Measurements from ENCODE around the gene ISCA1.
"Not testable (repeated sequence)": the region's sequence is repeated elsewhere in the genome, so short reads cannot be mapped to it uniquely, and the experiment has no call there.

ISCA1 gene

DNA sequence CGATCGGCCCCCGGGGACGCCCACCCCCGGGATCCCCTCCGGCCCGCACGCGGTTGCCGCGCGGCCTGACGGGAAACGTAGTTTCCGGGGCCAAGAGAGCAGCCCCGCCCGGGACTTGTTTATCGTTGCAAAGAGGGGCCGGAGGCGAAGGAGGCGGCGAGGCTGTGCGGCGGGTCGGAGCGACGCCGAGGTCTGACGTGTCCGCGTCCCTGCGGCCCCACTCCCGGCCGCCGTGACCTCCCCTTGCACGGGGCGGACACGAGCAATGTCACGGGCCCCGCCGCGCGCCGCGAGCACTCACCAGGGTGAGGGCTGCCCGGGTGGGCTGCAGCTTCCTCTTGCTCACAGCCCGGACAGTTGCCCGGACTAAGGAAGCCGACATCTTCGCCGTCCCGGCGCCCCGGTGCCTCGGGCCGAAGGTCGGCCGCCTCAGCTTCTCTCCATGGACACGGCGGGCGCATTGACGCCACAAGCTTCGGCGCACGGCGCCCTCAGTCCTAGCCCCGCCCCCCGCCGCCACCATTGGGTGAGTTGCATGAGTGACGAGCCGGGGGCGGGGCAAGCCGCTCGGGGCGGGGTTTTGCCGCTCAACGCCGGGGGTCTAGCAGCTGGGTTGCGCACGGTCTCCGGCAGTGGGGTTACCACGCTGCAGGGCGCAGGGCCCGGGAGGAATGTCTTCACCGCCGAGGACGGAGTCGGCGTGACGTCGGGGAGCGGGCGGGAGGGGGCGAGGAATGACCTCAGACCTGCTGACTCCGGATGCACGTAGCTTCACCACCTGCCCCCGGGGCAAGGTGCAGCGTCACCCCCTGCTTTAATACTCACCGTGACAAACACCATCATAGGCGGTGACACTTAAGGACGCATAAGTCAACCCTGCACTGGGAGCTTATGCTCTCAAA is at the start of gene ISCA1:
TSS of gene ISCA1 (minus strand) at position 462 of the 902 bp plus-strand sequence. CDS start at position 382, 80 bp downstream.
- DNase-seq, result peak; percentile 74 to 81

DNA sequence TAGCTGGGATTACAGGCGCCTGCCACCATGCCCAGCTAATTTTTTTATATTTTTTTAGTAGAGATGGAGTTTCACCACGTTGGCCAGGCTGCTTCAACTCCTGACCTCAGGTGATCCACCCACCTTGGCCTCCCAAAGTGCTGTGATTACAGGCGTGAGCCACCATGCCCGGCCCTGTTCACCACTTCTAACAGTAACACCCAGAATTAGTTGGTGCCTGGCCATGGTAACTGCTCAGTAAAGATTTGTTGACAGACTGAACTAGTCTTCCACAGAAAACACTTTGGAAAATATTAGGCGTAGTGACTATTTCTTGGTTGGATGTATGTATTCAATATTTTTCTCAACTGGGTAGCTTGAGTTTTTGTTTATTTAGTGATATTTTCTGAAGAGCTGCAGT is 47.8 kb upstream of the ISCA1 start:
- DNase-seq, result no peak

DNA sequence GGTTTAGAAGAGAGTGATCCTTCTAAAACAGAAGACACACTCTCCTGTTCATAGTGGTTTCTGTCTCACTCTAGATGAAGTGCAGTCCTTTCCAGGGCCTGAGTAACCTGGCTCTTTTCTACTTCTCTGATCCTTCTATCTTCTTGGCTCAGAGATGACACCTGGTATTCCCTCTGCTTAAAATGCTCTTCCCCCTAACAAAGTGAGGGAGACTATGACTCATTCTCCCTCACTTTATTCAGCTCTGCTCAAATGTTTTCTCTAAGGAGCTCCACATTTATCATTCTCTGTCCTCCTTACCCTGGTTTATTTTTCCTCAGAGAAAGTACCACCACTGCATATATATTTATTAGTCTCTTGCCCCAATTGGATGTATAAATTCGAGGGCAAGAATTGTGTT is 47.3 kb upstream of the ISCA1 start:
- DNase-seq, result no peak

DNA sequence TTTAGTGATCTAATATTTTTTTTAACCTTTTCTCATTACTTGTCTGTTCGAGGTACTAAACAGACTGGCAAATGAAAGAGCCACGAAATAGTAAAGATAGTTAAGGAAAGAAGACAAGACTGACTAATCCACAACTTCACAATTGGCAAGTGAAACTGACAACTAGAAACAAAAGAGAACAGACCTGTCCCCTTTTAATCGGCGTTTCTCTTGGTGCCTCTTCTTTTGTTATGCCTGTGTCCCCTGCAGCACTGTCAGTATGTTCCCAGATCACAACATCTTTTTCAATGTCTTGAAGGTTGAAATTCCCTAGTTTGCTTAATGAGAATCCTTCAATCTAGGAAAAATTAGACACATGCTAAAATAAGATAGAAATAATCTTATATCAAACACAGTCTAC is 45.8 kb upstream of the ISCA1 start:
- DNase-seq, result no peak

DNA sequence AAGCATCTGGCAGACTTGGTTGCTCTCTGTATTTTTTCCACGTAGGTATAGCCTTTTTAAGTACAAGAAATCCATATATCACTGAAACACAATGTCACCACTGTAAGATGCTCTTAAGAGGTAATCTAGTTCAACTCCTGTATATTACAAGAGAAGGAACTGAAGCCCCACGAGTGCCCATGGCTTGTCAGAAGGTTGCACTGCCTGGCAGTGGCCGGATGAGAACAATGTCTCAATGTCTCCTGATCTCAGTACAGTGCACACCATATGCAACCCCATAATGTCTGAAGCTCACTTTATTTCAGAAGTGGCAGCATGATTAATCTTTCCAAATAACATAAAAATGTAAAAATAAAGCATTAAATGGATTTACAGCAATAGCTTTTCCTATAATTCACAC is 44.2 kb upstream of the ISCA1 start:
- DNase-seq, result no peak

DNA sequence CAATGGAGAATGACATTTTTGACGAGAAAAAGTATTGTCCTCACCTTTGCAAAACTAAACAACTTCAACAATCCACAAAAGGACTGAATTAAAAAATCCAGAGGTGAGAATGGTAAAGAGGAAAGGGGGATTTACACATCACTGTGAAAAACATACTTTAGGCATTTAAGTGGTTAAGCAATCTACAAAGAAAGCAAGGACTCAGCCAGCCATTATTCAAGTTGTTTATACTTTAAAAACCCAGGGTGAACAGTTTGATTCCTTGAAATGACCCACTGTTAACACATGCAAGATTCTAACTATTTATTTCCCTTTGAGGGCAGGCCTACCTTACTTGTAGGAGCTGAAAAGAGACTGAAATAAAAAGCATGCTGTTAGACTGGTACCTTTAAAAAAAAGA is 42.6 kb upstream of the ISCA1 start:
- no peak for DNase-seq

DNA sequence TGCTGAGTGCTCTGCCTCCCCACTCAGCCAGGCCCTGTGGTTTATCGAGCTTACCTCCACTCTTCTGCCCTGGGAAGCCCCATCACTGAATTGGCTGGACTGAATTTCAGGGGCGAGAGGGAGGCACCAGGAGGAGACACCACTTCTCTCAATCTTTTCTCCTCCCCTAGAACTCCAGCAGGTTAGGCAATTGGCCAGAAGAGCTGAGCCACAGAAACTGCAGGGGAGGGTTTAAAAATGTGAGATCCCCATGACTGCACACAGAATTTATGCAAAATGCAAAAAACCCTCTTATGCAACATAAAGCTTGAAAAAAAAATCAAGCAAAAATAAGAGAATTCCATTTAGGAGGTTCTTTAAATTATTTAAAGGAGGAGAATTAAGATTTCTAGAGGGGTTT is 42.0 kb upstream of the ISCA1 start:
- DNase-seq, result no peak

DNA sequence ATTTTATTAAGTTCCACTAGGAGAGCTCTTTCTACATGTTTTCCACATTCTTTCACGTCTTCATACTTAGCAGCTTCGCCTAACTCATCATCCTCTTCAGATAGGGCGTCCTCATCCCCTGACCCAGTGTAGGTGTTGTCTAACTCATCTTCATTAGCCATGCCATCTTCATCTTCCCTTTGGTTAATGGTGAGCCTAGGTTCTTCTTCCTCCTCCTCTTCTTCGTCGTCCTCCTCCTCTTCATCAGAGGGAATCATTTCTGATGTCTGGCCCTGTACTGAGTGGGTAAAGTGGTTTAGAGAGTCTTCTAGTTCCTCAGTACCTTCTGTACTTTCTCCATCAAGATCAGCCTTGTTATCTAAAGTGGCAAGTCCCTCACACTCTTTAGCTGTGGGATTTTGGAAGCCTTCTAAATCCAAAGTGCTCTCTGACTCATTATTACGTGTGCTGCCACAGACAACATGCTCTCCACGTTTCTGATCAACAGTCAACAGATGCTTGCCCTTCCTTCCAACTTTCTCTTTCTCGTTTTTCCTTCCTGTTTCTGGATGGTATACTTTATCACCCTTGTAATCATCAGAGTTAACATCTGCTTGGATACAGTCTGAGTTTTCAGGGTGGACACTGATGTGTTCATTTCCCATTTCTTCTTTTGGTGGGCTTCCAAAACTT is 40.8 kb upstream of the ISCA1 start:
- DNase-seq, result no peak

DNA sequence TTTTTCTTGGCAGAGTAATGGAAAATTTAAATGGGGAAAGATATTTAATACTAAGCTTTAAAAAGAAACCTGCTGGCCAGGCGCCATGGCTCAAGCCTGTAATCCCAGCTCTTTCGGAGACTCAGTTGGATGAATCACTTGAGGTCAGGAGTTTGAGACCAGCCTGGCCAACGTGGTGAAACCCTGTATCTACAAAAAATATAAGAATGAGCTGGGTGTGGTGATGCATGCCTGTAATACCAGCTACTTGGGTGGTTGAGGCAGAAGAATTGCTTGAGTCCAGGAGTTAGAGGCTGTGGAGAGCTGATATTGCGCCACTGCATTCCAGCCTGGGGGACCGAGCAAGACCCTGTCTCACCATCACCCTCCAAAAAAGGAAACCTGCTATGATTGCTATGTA is 39.0 kb upstream of the ISCA1 start:
- DNase-seq, result no peak

DNA sequence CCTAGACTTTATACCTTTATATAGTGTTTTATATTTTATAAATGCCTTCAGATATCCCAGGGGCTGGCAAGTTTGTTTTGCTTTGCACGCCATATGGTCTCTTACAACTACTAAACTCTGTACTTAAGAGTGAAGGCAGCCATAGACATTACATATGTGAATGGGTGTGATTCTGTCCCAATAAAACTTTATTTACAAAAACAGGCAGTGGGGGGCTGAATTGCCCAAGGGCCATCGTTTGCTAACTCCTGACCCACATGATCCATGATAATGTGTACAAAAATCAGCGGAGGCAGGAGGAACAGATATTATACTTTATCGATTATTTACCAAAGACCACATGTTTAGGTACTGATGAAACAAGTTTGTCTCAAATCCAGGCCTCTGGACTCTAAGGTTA is 35.8 kb upstream of the ISCA1 start:
- DNase-seq, result no peak

DNA sequence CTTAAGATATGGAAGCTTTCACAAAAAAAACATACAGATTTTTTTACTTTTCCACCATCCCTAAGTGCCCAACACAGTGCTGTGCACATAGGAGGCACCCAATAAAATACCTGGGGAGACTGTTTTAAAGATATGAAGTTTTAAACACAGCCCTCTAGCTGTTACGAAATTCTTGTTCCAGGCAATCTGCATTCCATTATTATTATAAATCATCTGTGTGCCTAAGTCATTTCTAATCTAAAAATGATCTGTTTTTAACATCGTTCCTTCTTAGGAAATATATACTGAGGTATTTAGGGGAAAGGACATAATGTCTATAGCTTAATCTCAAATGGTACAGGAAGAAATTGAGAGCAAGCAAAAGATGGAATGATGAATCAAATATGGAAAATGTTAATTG is 32.7 kb upstream of the ISCA1 start:
- DNase-seq, result no peak

DNA sequence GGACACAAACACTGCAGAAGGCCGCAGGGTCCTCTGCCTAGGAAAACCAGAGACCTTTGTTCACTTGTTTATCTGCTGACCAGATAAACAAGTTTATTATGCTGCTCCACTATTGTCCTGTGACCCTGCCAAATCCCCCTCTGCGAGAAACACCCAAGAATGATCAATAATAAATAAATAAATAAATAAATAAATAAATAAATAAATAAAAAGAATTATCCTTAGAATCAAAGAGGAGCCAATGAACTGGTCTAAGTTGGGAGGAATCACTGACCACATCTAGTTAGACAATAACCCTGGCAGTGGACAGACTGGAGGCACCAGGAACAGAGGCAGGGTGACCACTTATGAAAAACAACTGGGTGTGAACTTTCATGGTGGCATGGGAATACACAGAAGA is 30.6 kb upstream of the ISCA1 start:
- not testable (repeated sequence) for DNase-seq

DNA sequence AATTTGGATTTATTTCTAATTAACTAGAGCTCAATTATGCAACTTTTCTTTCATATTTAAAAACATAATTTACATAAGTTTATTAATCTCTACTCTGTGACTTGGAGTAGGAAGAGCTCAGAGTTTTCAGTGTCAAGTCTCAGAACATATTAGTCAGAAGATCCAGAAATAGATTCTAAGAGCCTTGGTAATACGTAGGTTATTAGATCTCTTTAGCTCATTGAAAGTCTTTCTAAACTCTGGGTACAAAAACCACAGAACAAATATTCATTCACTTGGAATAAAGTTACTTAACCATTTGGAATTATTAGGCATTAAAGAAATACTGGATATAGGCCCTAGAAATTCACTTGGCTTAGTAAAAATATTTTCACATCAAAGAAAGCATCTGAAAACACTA is 26.3 kb upstream of the ISCA1 start:
- DNase-seq, result no peak

DNA sequence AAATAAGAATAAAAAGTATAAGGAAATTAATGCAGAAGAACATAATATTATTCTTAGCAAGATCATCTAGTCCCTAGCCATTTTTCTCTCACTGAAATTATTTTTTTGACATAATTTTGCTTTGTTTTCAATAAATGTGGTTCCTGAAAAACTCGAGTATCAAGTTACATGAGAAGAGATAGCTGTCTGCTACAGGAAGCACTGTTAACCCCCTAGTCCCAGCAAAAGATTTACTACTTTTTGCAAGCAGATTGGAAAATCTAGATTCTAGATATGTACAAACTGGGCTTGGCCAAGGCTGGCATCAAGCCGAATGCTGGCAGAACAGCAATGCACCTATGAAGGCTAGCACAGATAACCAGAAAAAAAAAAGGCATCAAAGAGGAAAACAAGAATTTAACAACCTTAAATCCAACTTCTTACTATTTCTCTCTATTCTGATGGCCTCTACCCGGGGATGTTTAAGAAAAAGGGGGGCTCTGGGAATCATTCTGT is 21.9 kb upstream of the ISCA1 start:
- DNase-seq, result no peak

DNA sequence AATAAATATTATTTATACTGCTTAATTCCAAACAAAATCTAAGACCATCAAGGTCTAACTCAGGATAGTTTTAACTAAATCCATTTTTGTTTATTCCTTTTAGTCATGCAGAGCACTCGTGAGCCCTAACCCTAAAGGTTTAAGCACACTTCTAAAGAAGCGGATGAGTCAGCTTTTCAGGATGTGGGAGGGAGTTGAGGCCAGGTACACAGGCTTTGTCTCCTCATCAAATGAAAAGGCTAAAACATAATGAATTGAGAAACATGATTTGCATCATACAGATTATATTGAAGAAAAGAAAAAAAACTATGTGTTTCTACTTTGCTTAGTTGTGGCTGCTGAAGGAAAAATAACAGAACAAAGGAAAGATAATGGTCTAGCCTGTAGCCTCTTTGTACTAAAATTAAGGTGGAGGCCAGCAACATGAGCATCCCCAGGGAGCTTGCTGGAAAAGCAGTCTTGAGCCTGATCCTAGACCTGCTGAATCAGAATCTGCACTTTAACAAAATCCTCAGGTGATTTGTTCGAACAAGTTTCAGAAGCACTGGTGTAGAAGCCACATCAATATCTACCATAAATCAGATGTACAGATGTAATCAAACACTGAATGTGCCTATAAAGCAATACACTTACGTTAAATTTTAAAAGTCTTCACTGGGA is 21.1 kb upstream of the ISCA1 start:
- DNase-seq, result no peak

DNA sequence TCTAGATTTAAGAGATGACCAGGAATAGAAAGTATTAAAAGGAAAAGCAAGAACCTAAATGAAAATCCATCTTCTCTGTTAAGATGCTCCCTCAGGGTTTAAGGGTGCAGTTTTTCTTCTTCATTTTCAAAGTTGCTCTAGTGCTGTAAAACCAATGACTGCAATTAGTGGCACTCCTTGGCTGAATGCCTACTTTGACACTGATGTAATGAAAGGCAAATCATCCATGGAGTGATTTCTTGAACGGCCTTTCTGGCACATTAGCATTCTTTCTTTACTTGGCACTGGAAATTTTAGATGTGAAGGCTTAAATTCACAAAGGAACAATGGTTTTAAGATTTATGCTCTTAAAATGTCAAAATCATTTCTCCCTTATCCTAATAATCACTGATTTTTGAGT is 19.3 kb upstream of the ISCA1 start:
- no peak for DNase-seq

DNA sequence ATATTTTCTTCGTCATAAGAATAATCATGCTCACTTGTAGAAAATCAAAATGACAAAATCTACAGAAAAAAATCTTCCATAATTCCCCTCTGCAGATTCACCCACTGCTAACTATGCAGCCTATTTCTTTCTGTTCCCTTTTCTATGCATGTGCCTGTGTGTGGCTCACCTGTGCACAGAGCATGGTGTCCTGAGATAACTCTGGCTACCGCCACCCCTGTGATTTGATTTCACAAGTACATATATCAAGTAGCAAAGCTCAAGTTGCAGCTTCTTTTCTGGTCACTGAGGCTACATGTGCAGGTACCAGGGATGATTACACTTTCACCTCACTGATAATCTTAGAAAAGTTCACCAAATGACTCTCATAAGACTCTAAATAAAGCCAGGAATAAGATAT is 18.4 kb upstream of the ISCA1 start:
- no peak for DNase-seq

DNA sequence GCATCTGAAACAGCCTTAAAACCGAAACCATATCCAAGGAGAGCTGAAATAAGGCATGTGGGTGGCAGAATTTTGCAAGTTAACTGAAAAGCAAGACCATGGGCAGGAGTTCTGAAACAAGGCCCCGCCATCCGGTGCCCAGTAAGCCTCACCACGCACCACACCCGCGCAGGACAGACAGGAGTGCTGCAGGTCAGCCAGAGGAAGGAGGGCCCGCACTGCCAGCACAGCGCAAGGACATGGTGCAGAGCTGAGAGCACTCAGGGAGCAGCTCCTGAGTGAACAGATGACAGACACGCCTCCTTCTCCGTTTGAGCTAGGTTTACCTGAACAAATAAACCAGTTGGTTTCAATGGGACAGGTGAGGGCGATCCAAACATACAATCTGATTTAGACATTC is 16.5 kb upstream of the ISCA1 start:
- DNase-seq, result no peak

DNA sequence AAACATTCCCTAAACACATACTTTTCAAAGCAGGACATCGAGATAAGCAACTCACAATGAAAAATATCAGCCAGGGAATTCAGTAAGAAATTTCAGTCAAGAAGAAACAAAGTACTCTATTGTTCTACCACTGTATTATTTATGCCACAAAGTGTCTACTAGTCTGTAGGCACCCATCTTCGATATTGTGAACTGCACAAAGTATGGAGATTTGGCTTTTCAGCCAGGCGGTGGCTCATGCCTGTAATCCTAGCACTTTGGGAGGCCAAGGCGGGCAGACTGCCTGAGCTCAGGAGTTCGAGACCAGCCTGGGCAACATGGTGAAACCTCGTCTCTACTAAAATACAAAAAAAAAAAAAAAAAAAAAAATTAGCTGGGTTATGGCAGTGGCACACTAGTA is 8.0 kb upstream of the ISCA1 start:
- not testable (repeated sequence) for DNase-seq

DNA sequence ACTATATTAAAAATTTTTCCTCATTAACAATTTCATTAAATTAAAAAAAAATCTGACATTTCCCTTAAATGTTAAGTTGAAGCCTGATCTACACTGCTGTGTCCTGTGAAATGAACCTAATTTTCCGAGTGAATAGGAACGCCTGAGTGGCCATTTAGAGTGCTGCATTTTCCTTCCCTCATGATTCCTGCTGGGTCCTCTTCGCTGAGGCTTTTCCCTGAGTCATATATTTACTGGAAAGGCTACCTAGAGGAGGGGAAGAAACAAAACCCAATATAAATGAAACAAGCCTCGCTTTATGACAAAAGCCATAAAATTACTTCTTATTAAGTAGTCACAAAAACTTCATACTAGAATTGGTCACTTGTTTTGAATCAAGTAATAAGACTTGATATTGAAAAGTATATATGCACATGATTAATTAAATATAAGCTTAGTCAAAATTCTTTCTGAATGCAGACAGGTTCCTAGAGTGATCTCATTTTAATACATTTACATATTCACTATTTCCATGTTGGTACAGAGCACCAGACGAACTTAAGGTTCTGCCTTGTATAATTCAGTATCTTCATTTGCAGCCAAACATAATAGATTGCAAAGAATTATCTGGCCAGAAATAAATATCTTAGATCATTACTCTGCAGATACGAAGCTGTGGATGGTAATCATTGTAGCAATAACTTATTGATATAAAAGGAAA is 6.3 kb upstream of the ISCA1 start:
- no peak for DNase-seq

DNA sequence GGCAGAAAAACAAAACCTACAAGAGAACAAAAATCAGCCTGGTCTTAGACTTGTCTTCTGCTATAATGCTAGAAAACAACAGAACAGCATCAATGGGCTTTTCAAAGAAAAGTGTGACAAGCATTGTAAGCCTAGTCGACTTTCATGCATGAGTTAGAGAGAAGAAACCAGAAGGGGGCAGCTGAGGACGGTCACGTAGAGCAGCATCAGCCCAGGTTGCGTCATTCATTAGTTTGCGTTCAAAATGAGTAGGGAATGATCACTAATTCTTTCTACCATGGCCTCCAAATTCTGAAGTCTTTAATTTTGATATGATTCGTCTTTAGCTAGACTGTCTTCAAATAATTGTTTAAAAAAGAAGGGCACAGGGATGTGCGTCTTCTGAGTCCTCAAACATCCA is 4.7 kb upstream of the ISCA1 start:
- DNase-seq, result peak; percentile 15 to 45

DNA sequence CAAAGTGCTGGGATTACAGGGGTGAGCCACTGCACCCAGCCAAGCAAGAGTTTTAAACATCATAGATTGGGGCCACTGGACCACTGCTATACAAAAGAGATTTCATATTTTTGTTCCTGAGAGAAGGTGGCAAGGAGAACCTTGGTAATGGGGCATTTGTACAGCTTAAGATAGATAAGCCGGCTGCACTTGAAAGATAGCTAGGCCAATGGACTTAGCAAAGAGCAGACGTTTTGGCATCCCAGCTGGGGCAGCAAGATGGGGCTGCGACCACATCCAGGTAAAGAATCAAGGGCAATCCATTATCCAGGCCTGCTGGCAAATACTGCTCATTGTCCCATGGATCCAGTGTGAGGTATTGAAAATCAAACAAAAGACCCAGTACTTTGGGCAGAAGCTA is 3.9 kb upstream of the ISCA1 start:
- peak in 1 of 2 experiments; percentile 3 for DNase-seq

DNA sequence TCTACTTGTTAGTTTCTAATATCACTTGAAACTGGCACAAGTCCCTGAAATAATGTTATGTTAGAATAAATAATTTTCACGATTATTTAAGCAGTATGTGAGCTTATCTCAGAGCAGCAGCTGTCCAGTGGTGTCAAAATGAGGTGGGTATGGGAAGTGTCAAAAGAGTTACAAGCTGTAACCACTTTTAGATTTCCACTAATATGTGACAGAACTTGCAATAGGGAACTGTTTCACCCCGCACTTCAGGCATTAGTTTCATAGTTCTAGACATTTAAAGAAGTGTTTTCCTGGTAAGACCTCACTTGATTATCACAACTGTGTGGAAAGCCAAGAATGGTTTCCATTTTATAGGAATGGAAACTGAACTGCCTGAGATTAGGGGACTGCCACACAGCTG is 2.9 kb upstream of the ISCA1 start:
- no peak for DNase-seq

Data from NCI-H524 (cell line).